ENCODE data around the gene PTPMT1.

The PTPMT1 gene

DNA sequence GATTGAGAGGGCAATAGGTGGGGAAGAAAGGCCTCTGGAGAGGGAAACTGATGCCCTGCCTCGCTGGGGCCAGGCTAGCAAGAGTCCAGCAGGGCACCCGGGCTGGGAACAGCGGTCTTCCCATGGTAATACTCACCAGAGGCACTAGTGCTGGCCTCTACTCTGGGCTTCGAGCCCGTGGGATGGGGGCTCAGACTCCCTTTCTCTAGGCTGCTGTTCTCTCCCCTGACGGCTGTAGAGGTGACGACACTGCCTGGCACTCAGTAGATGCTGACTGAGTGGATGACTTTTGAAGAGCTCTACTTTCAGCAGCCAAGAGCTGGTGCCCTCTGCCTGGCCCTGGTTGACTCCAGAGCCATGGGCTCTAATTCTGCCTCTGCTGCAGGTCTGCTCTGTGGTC, 29.6 kb downstream of the PTPMT1 start:
- Histone ChIP-seq H3K27me3 (ENCODE audit: control insufficient read depth in 1 of 2, insufficient read depth in 2 of 2, low read length in 2 of 2) (peaks cover 15 to 24% of the 10 kb centered on the region in 2 donors), H3K9me3 (ENCODE audit: low read length) (no peaks in the 10 kb centered on the region), H3K4me3 (ENCODE audit: low read depth in 1 of 2, low read length in 2 of 2) (no peak overlapping the region), H3K27ac (ENCODE audit: low read depth, low read length) (no peak overlapping the region), H3K4me1 (ENCODE audit: insufficient read depth, low read length) (peaks cover 9% of the 10 kb centered on the region), H3K9ac (ENCODE audit: low read length) (no peak overlapping the region), H3K36me3 (ENCODE audit: insufficient read depth, low read length) (no peaks in the 10 kb centered on the region)

DNA sequence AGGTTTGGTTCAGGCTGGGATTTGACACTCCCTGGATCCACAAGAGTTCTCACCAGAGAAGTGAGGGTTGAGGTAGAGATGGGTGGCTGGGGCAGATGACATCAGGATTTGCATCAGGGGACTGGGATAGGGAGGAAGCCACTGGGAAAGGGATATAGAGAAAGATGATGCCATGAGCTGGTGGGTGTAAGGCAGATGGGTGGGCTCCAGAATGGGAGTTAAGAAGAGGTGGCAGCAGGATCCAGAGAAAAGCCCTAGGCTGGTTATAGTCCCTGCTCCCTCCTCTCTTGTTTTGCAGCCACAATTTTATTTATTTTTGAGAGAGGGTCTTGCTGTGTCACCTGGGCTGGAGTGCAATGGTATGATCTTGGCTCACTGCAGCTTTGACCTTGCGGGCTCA, 30.6 kb downstream of the PTPMT1 start:
- Histone ChIP-seq H3K9me3 (ENCODE audit: low read length) (no peaks in the 10 kb centered on the region), H3K36me3 (ENCODE audit: insufficient read depth, low read length) (no peaks in the 10 kb centered on the region), H3K4me3 (ENCODE audit: low read depth in 1 of 2, low read length in 2 of 2) (no peak overlapping the region), H3K27ac (ENCODE audit: low read depth, low read length) (no peak overlapping the region), H3K9ac (ENCODE audit: low read length) (no peak overlapping the region), H3K27me3 (ENCODE audit: control insufficient read depth in 1 of 2, insufficient read depth in 2 of 2, low read length in 2 of 2) (peaks cover 15 to 24% of the 10 kb centered on the region in 2 donors), H3K4me1 (ENCODE audit: insufficient read depth, low read length) (peaks cover 9% of the 10 kb centered on the region)

DNA sequence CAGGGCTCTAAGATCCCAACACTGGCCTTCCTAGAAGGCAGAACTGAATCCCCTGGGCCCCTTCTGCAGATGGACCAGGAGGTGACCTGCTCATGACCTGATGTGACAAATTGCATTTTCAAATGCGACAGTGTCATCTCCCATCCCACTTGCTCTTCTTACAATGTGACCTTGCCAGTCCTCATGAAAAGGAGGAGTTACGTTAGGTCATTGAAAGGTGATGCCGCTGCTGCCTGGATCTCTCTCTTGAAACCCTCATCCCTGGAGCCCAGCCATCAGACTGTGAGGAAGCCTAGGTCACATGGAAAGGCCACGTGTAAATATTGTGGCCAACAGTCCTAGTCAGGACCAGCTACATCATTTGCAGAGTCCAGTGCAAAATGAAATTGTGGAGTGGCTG, 34.5 kb downstream of the PTPMT1 start:
- no peak overlapping the region for H3K4me3 ChIP-seq (ENCODE audit: low read depth in 1 of 2, low read length in 2 of 2)
- no peaks in the 10 kb centered on the region for H3K36me3 ChIP-seq (ENCODE audit: insufficient read depth, low read length)
- peaks cover 0 to 4% of the 10 kb centered on the region in 2 donors for H3K27me3 ChIP-seq (ENCODE audit: control insufficient read depth in 1 of 2, insufficient read depth in 2 of 2, low read length in 2 of 2)
- H3K4me1 ChIP-seq (ENCODE audit: insufficient read depth, low read length) = no peaks in the 10 kb centered on the region
- no peak overlapping the region for H3K9ac ChIP-seq (ENCODE audit: low read length)
- H3K27ac ChIP-seq (ENCODE audit: low read depth, low read length) = no peak overlapping the region
- H3K9me3 ChIP-seq (ENCODE audit: low read length) = no peaks in the 10 kb centered on the region

DNA sequence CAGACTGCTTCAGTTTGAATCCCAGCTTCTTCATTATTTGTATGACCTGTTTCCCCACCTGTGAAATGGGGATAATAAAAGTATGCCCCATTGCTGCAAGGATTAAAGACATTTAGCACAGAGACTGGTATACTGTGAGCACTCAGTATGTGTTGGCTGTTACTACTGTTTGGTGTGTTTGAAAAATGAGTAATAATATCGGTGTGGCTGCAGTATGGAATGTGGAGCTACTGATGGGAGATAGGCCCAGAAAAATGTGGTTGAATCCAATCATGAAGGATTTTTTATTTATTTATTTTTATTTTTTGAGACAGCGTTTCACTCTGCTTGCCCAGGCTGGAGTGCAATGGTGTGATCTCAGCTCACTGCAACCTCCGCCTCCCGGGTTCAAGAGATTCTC, 37.9 kb downstream of the PTPMT1 start:
- Histone ChIP-seq H3K9ac (ENCODE audit: low read length) (no peak overlapping the region), H3K27me3 (ENCODE audit: control insufficient read depth in 1 of 2, insufficient read depth in 2 of 2, low read length in 2 of 2) (no peaks in the 10 kb centered on the region), H3K4me3 (ENCODE audit: low read depth in 1 of 2, low read length in 2 of 2) (no peak overlapping the region), H3K27ac (ENCODE audit: low read depth, low read length) (no peak overlapping the region), H3K9me3 (ENCODE audit: low read length) (no peaks in the 10 kb centered on the region), H3K4me1 (ENCODE audit: insufficient read depth, low read length) (peaks cover 8% of the 10 kb centered on the region), H3K36me3 (ENCODE audit: insufficient read depth, low read length) (no peaks in the 10 kb centered on the region)

DNA sequence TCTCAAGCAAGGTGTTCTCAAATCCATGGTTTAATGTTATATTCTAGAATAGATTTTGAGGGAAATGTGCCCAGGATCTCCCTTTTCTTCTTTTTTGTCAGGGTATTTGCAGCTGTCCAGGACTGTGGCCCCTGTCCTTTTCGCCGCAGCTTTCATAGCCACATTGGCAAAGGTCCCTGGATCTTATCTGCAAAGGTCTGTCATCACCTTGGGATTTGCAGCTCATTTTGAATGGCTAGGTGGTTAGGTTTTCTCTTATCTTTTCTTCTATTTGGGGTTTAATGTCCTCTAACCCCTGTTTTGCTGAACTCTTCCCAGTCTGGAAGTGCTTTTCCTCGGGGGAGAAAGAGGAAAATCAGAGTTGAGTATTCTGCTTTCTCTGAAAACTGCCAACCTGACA, 40.5 kb downstream of the PTPMT1 start:
- H3K9ac ChIP-seq (ENCODE audit: low read length) = no peak overlapping the region
- H3K9me3 ChIP-seq (ENCODE audit: low read length) = no peaks in the 10 kb centered on the region
- H3K4me3 ChIP-seq (ENCODE audit: low read depth in 1 of 2, low read length in 2 of 2) = no peak overlapping the region
- no peaks in the 10 kb centered on the region for H3K27me3 ChIP-seq (ENCODE audit: control insufficient read depth in 1 of 2, insufficient read depth in 2 of 2, low read length in 2 of 2)
- peaks cover 7% of the 10 kb centered on the region for H3K36me3 ChIP-seq (ENCODE audit: insufficient read depth, low read length)
- peaks cover 8% of the 10 kb centered on the region for H3K4me1 ChIP-seq (ENCODE audit: insufficient read depth, low read length)
- H3K27ac ChIP-seq (ENCODE audit: low read depth, low read length) = no peak overlapping the region

DNA sequence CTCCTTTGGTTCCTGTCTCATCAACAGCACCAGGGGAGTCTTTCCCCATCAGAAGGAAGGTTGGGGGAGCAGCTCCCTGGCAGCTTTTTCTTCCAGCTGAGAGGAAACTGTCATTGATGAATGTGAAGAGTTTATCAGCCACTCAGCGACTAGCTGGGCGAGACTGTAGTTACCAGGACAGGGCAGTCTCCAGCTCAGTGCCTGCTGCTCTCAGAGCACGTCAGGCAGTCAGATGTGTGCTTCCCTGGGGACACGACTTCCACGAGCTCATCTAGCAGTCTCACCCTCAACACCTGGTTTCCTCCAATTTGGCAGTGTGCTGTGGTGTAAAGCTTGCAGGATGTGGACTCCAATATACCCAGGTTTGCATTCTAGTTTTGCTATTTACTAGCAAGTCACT, 41.3 kb downstream of the PTPMT1 start:
- H3K9me3 ChIP-seq (ENCODE audit: low read length) = no peaks in the 10 kb centered on the region
- peaks cover 7% of the 10 kb centered on the region for H3K36me3 ChIP-seq (ENCODE audit: insufficient read depth, low read length)
- peaks cover 8% of the 10 kb centered on the region for H3K4me1 ChIP-seq (ENCODE audit: insufficient read depth, low read length)
- no peak overlapping the region for H3K4me3 ChIP-seq (ENCODE audit: low read depth in 1 of 2, low read length in 2 of 2)
- H3K27me3 ChIP-seq (ENCODE audit: control insufficient read depth in 1 of 2, insufficient read depth in 2 of 2, low read length in 2 of 2) = no peaks in the 10 kb centered on the region
- no peak overlapping the region for H3K9ac ChIP-seq (ENCODE audit: low read length)
- no peak overlapping the region for H3K27ac ChIP-seq (ENCODE audit: low read depth, low read length)

DNA sequence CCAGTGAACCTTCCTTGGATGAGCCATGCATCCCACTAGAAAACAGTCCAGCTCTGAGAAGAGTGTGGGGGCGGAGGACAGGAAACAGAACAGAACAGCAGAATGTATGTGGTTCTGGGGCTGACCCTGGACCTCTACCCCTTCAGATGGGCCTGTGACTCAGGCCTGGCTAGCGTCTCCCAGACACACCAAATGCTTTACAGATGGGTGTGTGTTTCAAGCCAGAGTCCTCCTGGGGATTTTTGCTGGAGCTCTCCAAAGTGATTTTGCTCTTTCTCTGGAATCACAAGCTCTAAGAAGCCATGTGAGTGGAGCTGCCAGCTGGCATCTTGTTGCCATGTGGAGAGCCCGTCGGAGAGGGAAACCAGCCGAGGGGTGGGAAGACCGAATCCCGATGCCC, 42.0 kb downstream of the PTPMT1 start:
- H3K27ac ChIP-seq (ENCODE audit: low read depth, low read length) = no peak overlapping the region
- no peaks in the 10 kb centered on the region for H3K9me3 ChIP-seq (ENCODE audit: low read length)
- peaks cover 7% of the 10 kb centered on the region for H3K36me3 ChIP-seq (ENCODE audit: insufficient read depth, low read length)
- H3K27me3 ChIP-seq (ENCODE audit: control insufficient read depth in 1 of 2, insufficient read depth in 2 of 2, low read length in 2 of 2) = no peaks in the 10 kb centered on the region
- H3K4me3 ChIP-seq (ENCODE audit: low read depth in 1 of 2, low read length in 2 of 2) = no peak overlapping the region
- H3K9ac ChIP-seq (ENCODE audit: low read length) = no peak overlapping the region
- H3K4me1 ChIP-seq (ENCODE audit: insufficient read depth, low read length) = peaks cover 8% of the 10 kb centered on the region

DNA sequence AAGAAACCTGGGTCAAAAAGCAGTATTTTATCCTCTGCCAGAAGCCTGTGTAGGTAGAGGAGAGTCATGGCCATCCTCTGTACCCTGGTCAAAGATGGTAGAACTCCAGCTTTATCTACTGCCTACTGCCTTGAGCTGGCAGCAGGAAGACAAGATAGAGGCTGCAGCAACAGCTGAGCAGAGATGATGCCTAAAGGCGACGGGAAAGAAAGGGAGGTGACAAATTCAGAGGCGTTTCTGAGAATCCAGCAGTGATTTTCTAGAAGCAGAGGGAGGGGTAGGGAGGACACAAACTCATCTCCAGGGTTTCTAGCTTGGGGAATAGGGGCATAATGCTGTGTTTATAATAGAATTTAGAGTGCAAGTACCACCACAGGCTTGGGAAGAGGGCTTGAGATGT, 44.3 kb downstream of the PTPMT1 start:
- no peaks in the 10 kb centered on the region for H3K27me3 ChIP-seq (ENCODE audit: control insufficient read depth in 1 of 2, insufficient read depth in 2 of 2, low read length in 2 of 2)
- H3K4me1 ChIP-seq (ENCODE audit: insufficient read depth, low read length) = peaks cover 8% of the 10 kb centered on the region
- no peak overlapping the region for H3K27ac ChIP-seq (ENCODE audit: low read depth, low read length)
- peaks cover 7% of the 10 kb centered on the region for H3K36me3 ChIP-seq (ENCODE audit: insufficient read depth, low read length)
- no peak overlapping the region for H3K4me3 ChIP-seq (ENCODE audit: low read depth in 1 of 2, low read length in 2 of 2)
- H3K9ac ChIP-seq (ENCODE audit: low read length) = no peak overlapping the region
- no peaks in the 10 kb centered on the region for H3K9me3 ChIP-seq (ENCODE audit: low read length)

DNA sequence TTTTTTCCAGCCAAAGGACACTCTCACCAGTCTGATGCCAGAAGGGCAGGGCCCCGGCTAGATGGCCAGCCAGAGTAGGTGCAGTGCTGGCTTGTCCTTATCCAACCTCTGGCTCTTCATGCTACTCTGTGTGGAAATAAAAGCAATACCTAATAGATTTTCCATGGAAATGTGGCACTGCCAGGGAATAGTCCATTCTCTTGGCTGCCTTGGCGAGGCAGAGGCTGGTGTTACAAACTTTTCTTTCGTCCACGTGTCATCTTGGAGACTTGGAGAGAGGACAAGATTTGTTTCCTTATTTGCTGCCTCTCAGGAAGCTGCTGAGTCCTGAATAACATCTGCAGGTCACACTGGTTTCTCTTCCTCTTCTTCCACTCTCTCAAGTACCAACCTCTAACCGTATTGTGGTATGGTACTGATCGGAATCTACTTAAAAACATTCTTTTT, 46.0 kb downstream of the PTPMT1 start:
- Histone ChIP-seq H3K9ac (ENCODE audit: low read length) (no peak overlapping the region), H3K36me3 (ENCODE audit: insufficient read depth, low read length) (peaks cover 7% of the 10 kb centered on the region), H3K4me1 (ENCODE audit: insufficient read depth, low read length) (peaks cover 8% of the 10 kb centered on the region), H3K4me3 (ENCODE audit: low read depth in 1 of 2, low read length in 2 of 2) (no peak overlapping the region), H3K27ac (ENCODE audit: low read depth, low read length) (no peak overlapping the region), H3K9me3 (ENCODE audit: low read length) (no peaks in the 10 kb centered on the region), H3K27me3 (ENCODE audit: control insufficient read depth in 1 of 2, insufficient read depth in 2 of 2, low read length in 2 of 2) (no peaks in the 10 kb centered on the region)

DNA sequence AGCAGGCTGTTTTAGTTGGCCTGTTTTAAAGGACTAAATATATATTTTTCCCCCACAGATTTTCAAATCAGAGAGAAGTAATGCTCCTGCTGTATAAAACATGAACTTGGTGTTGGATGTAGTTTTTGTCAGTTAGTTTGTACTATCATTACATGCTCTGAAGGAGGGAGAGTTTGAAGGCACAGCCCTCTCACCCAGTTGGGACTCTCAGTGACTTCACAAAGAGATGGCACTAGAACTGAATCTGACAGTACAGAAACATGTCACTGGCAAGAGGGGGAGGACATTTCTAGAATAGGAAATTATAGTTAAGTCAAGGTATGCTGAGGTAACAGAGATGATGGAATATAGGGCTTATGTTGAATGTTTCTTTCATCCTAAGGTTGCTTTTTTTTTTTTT, 49.9 kb downstream of the PTPMT1 start:
- Histone ChIP-seq H3K4me3 (ENCODE audit: low read depth in 1 of 2, low read length in 2 of 2) (no peak overlapping the region), H3K27ac (ENCODE audit: low read depth, low read length) (no peak overlapping the region), H3K36me3 (ENCODE audit: insufficient read depth, low read length) (peaks cover 11% of the 10 kb centered on the region)

DNA sequence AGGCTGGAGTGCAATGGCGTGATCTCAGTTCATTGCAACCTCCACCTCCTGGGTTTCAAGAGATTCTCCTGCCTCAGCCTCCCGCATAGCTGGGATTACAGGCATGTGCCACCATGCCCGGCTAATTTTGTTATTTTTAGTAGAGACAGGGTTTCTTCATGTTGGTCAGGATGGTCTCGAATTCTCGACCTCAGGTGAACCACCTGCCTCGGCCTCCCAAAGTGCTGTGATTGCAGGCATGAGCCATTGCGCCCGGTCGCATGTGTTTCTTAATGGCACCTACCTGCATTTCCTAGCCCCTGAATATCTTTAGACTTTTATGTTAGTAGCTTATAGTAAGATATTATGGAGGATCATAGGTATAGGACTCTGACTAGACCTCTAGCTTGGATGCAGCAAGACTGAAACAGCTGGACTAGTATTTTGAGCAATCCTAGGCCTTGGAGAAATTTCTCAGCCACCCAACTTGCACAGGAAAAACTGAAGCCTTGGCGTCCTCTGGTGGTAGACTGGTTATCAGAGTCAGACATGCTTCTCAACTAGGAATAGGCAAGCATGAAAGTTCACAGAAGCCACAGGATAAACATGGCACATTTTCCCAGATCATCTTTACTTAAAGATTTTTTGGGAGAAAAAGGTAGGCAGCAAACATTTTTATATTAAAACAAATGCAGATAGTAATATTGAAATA, 51.5 kb downstream of the PTPMT1 start:
- Histone ChIP-seq H3K4me3 (ENCODE audit: low read depth in 1 of 2, low read length in 2 of 2) (no peak overlapping the region), H3K27ac (ENCODE audit: low read depth, low read length) (no peak overlapping the region), H3K4me1 (ENCODE audit: insufficient read depth, low read length) (no peaks in the 10 kb centered on the region), H3K27me3 (ENCODE audit: control insufficient read depth in 1 of 2, insufficient read depth in 2 of 2, low read length in 2 of 2) (no peaks in the 10 kb centered on the region), H3K9ac (ENCODE audit: low read length) (no peak overlapping the region), H3K9me3 (ENCODE audit: low read length) (no peaks in the 10 kb centered on the region), H3K36me3 (ENCODE audit: insufficient read depth, low read length) (peaks cover 21% of the 10 kb centered on the region)

More for the DNA sequence above, 49.9 kb downstream of the PTPMT1 start:
- Histone ChIP-seq H3K9ac (ENCODE audit: low read length) (no peak overlapping the region), H3K9me3 (ENCODE audit: low read length) (no peaks in the 10 kb centered on the region), H3K4me1 (ENCODE audit: insufficient read depth, low read length) (no peaks in the 10 kb centered on the region), H3K27me3 (ENCODE audit: control insufficient read depth in 1 of 2, insufficient read depth in 2 of 2, low read length in 2 of 2) (no peaks in the 10 kb centered on the region)

DNA sequence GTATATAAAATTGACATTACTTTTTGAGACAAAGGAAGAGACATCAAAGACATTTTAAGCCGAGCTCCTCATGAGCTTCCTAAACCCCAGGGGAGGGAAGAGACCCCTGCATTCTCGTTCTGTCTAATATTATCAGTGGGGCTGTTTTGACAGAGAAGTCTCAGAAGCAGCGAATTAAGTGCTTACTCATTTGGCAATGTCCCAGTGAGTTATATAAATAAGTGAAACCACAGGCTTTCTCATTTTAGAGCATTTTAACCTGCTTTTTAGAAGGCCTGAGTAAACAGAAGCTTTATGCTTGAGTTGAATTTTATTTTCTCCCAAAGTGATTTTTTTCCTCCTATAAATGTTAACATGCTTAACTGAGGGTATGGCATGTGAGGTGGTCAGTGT, 52.0 kb downstream of the PTPMT1 start:
- Histone ChIP-seq H3K4me3 (ENCODE audit: low read depth in 1 of 2, low read length in 2 of 2) (no peak overlapping the region), H3K9me3 (ENCODE audit: low read length) (no peaks in the 10 kb centered on the region), H3K36me3 (ENCODE audit: insufficient read depth, low read length) (peaks cover 26% of the 10 kb centered on the region), H3K4me1 (ENCODE audit: insufficient read depth, low read length) (no peaks in the 10 kb centered on the region), H3K27me3 (ENCODE audit: control insufficient read depth in 1 of 2, insufficient read depth in 2 of 2, low read length in 2 of 2) (no peaks in the 10 kb centered on the region), H3K27ac (ENCODE audit: low read depth, low read length) (no peak overlapping the region), H3K9ac (ENCODE audit: low read length) (no peak overlapping the region)

Measured in muscle layer of colon (tissue), 2 donors.